Activated CD8-positive, alpha-beta T cell treated with anti-CD3 and anti-CD28 coated beads for 36 hours (primary cell): Measurements from ENCODE around the gene HPRT1. TPM values are rescaled to one million over a fixed set of nuclear protein-coding genes. Genes with fewer than 3 reads are reported as not detected.

Experiments used
- ATAC-seq: fragments of 200-7000 bp; cut with Tn5 transposase; one replicate; pipeline ENCODE4 v1.10.0; 2021; ENCODE audit warnings: mild to moderate bottlenecking, moderate library complexity
- CTCF ChIA-PET: fragments of 350-600 bp; sonication (Branson Sonifier 250); formaldehyde crosslinking; loops from one replicate; lab custom pipeline; 2021; ENCODE audit warnings: antibody characterized with exemption; lab: Charles Lee
- POLR2A ChIA-PET: fragments of 350-600 bp; sonication (Branson Sonifier 250); formaldehyde crosslinking; loops from one replicate; lab custom pipeline; 2021; ENCODE audit warnings: antibody characterized with exemption; lab: Charles Lee
- DNase-seq: peaks from one replicate; pipeline ENCODE4 v3.0.0-alpha.2; 2020
- H3K27ac Mint-ChIP-seq: one replicate; pipeline ENCODE4 v1.8.0; 2021; ENCODE audit warnings: mild to moderate bottlenecking, mixed read lengths
- H3K27me3 Mint-ChIP-seq: one replicate; pipeline ENCODE4 v1.8.0; 2021; ENCODE audit warnings: mixed read lengths
- H3K36me3 Mint-ChIP-seq: one replicate; pipeline ENCODE4 v1.8.0; 2021; ENCODE audit warnings: low read depth, mixed read lengths
- H3K4me1 Mint-ChIP-seq: one replicate; pipeline ENCODE4 v1.8.0; 2021; ENCODE audit warnings: low read depth, mixed read lengths
- H3K4me3 Mint-ChIP-seq: one replicate; pipeline ENCODE4 v1.8.0; 2021; ENCODE audit warnings: mild to moderate bottlenecking, moderate library complexity, mixed read lengths
- H3K9me3 Mint-ChIP-seq: one replicate; pipeline ENCODE4 v1.8.0; 2021; ENCODE audit warnings: mixed read lengths
- intact Hi-C: fragments of 100-400 bp; cut with micrococcal nuclease; formaldehyde crosslinking; loops from one replicate; pipeline ENCODE4 v1.10.0; 2022
- total RNA-seq, 2 experiments: library from RNA; stranded (reverse); gene quantifications; one replicate each; pipeline ENCODE4 v1.2.3, GENCODE V29; 2021
- TF ChIP-seq, protein P1 (sequence below): fragments of 200-600 bp; IDR thresholded peaks from one replicate; pipeline ENCODE4 v1.8.0; 2022; ENCODE audit warnings: antibody characterized with exemption, mild to moderate bottlenecking

HPRT1 gene
- total RNA-seq, 2 experiments from 2014 or later: 118 to 120 TPM

DNA sequence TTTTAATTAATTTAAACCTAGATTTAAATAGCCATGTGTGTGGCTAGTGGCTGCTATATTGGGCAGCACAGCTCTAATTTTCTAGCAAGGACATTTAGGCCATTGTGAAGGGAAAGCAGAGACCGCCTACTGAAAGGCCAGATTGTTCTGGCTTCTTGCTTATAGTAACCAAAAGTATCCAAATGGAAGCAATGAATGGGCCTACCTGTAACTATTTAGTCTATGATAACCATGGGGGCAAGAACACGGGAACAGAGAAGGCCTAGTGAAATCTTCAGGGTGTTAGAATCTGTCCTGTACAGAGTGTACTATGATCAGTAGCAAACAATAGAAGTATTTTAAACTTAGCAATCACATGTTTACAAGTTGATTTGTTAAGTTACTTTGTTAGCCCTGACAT is 16.5 kb upstream of the HPRT1 start:
- H3K4me1 Mint-ChIP-seq: peaks cover 12% of the 10 kb centered on the region
- TF ChIP-seq, protein P1, sequence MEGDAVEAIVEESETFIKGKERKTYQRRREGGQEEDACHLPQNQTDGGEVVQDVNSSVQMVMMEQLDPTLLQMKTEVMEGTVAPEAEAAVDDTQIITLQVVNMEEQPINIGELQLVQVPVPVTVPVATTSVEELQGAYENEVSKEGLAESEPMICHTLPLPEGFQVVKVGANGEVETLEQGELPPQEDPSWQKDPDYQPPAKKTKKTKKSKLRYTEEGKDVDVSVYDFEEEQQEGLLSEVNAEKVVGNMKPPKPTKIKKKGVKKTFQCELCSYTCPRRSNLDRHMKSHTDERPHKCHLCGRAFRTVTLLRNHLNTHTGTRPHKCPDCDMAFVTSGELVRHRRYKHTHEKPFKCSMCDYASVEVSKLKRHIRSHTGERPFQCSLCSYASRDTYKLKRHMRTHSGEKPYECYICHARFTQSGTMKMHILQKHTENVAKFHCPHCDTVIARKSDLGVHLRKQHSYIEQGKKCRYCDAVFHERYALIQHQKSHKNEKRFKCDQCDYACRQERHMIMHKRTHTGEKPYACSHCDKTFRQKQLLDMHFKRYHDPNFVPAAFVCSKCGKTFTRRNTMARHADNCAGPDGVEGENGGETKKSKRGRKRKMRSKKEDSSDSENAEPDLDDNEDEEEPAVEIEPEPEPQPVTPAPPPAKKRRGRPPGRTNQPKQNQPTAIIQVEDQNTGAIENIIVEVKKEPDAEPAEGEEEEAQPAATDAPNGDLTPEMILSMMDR: no peak
- no peaks in the 10 kb centered on the region for H3K9me3 Mint-ChIP-seq
- ChIA-PET POLR2A (no interaction called here), CTCF (no interaction called here)
- ATAC-seq (no peak), DNase-seq (no peak)
- H3K36me3 Mint-ChIP-seq: peaks cover 4% of the 10 kb centered on the region
- intact Hi-C loops: no loop called here
- no peaks in the 10 kb centered on the region for H3K27me3 Mint-ChIP-seq
- H3K27ac Mint-ChIP-seq: no peak overlapping the region
- no peak overlapping the region for H3K4me3 Mint-ChIP-seq

DNA sequence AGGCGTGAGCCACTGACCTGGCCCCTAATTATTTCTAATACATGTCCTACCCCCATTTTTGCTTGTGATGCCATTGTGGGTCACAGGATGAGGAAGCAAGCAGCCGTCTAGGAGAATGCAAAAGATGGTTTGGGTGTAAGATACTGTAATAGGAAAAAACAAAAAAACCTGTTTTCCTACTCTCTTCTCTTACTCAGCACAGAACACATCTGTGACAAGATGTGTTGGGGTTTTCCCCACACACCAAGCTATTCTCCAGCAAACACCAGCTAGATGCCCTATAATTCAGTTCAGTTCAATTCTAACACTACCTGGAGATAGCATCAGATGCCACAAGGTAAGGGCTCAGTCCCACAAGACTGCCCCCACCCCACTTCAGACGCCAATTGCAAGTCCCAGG is 15.3 kb upstream of the HPRT1 start:
- ATAC-seq (no peak), DNase-seq (no peak)
- Mint-ChIP-seq H3K4me3 (no peak overlapping the region), H3K9me3 (no peaks in the 10 kb centered on the region), H3K36me3 (peaks cover under 1% of the 10 kb centered on the region), H3K27me3 (no peaks in the 10 kb centered on the region), H3K27ac (no peak overlapping the region), H3K4me1 (peaks cover 12% of the 10 kb centered on the region)
- TF ChIP-seq, protein P1: no peak
- POLR2A ChIA-PET: no interaction called here
- CTCF ChIA-PET: no interaction called here
- intact Hi-C loops: no loop called here

DNA sequence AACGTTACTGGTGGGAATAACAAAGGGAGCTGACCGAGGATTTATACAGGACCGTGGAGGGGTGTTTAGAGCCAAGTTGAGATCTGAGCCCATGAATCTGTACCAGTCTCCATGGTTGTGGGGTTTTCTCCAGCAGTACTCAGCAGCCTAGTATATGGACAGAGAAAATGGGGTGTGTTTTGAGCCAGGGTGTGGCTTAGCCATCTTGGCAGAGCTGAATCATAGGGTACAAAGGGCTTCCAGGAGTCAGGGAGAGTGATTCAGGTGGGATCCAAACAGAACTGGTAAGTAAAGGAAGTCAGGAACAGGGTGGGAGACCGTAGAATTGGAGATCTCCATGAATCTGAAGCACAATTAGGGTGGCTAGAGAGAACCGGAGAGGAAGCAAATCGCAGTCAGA is 7.4 kb upstream of the HPRT1 start:
- intact Hi-C loops: no loop called here
- Mint-ChIP-seq H3K27me3 (no peaks in the 10 kb centered on the region), H3K4me3 (no peak overlapping the region), H3K9me3 (no peaks in the 10 kb centered on the region), H3K4me1 (no peaks in the 10 kb centered on the region), H3K27ac (no peak overlapping the region), H3K36me3 (no peaks in the 10 kb centered on the region)
- DNase-seq (no peak), ATAC-seq (no peak)
- TF ChIP-seq, protein P1: no peak
- POLR2A ChIA-PET: no interaction called here
- CTCF ChIA-PET: no interaction called here

DNA sequence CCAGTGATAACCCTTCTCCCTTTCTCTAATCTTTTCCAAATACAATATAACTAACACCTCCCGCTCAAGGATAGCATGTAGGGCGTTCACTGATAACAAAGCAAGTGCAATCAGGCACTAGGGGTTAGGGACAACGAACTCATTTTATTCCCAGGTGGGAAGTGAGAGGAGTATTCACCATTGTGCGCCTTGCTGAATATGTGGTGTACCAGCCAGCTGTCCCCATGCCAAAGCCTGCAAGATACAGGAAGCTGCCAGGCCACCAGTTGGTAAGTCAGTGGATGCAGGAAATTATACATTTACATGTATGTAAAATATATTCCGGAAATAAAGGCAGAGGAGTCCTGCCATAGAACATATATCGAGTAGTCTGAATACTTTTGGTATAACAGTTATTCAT is 6.3 kb upstream of the HPRT1 start:
- H3K27me3 Mint-ChIP-seq: no peaks in the 10 kb centered on the region
- no peak overlapping the region for H3K27ac Mint-ChIP-seq
- DNase-seq (no peak), ATAC-seq (no peak)
- TF ChIP-seq, protein P1: no peak
- H3K4me3 Mint-ChIP-seq: no peak overlapping the region
- ChIA-PET CTCF (no interaction called here), POLR2A (no interaction called here)
- no peaks in the 10 kb centered on the region for H3K4me1 Mint-ChIP-seq
- H3K9me3 Mint-ChIP-seq: no peaks in the 10 kb centered on the region
- no peaks in the 10 kb centered on the region for H3K36me3 Mint-ChIP-seq
- intact Hi-C loops: no loop called here

DNA sequence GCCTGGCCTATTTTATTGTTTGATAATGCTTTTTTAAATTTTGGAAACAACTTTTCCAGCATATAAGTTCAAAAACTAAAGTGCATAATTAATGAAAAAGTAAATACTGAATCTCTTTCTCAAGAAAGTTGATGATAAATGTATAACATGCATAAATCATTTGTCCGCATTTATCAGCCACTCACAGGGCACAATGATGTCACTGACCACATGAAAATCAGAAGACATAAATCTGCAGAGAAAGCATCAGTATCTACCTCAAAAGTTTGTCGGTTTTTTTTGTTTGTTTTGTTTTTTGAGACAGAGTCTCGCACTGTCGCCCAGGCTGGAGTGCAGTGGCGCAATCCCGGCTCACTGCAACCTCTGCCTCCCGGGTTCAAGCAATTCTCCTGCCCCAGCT is 5.5 kb upstream of the HPRT1 start:
- no peak overlapping the region for H3K27ac Mint-ChIP-seq
- ChIA-PET POLR2A (no interaction called here), CTCF (no interaction called here)
- intact Hi-C loops: no loop called here
- DNase-seq (no peak), ATAC-seq (no peak)
- H3K27me3 Mint-ChIP-seq: no peaks in the 10 kb centered on the region
- no peaks in the 10 kb centered on the region for H3K9me3 Mint-ChIP-seq
- no peaks in the 10 kb centered on the region for H3K4me1 Mint-ChIP-seq
- H3K36me3 Mint-ChIP-seq: no peaks in the 10 kb centered on the region
- TF ChIP-seq, protein P1: no peak
- H3K4me3 Mint-ChIP-seq: no peak overlapping the region
